Psoas muscle (tissue), 8 donors: ENCODE data around the gene PHACTR3. TPM values are rescaled to one million over a fixed set of nuclear protein-coding genes. Genes with fewer than 3 reads are reported as not detected.

Experiments
- ATAC-seq, 4 donors: fragments of 200-7000 bp; cut with Tn5 transposase; one replicate each; pipeline ENCODE4 v1.9.1; 2020; ENCODE audit warnings: moderate library complexity in 3 of 4, mild to moderate bottlenecking in 2 of 4
- DNase-seq, 2 donors: peaks; one replicate each; pipeline ENCODE4 v3.0.0-alpha.2; 2020
- H3K27ac ChIP-seq: fragments of 200-600 bp; one replicate; pipeline ENCODE4 v1.8.0; 2022
- H3K27me3 ChIP-seq, 3 donors: fragments of 200-600 bp in 1 of 3; one replicate each; pipeline versions ENCODE4 v1.6.1 to v1.8.0; 2013 to 2022; ENCODE audit warnings: low read length in 2 of 3, mild to moderate bottlenecking in 2 of 3, moderate library complexity in 1 of 3; ENCODE audit not compliant: insufficient read depth in 3 of 3
- H3K36me3 ChIP-seq, 2 donors: fragments of 200-600 bp in 1 of 2; one replicate each; pipeline versions ENCODE4 v1.6.1 to v1.8.0; 2013 to 2022; ENCODE audit warnings: low read depth in 1 of 2, mild to moderate bottlenecking in 1 of 2, moderate library complexity in 1 of 2; ENCODE audit not compliant: insufficient read depth in 1 of 2
- H3K4me1 ChIP-seq: fragments of 200-600 bp; one replicate; pipeline ENCODE4 v1.8.0; 2022
- H3K4me3 ChIP-seq: fragments of 200-600 bp; one replicate; pipeline ENCODE4 v1.8.0; 2022; ENCODE audit warnings: mild to moderate bottlenecking
- H3K9me3 ChIP-seq: fragments of 200-600 bp; one replicate; pipeline ENCODE4 v1.8.0; 2022
- CTCF ChIP-seq: fragments of 200-600 bp; IDR thresholded peaks from one replicate; pipeline ENCODE4 v1.8.0; 2022; ENCODE audit warnings: antibody characterized with exemption
- WGBS, 3 donors: extraction: QIAGEN DNeasy Blood & Tissue Kit; methylation state at CpG; one replicate each; pipeline versions ENCODE4 v1.1.6 to v1.1.7; 2013; 5-methylcytosine and 5-hydroxymethylcytosine counted together
- intact Hi-C, 2 donors: fragments of 100-400 bp; cut with DNase I; formaldehyde crosslinking; loops; one replicate each; pipeline versions ENCODE4 v1.11.0 to v1.14.2; 2022
- polyA plus RNA-seq, 3 donors: library from polyadenylated mRNA; stranded (reverse); fragments of 200-250 nt; gene quantifications; one replicate each; pipeline ENCODE4 v1.2.3, GENCODE V29; 2013
- total RNA-seq, 4 donors: library from RNA; stranded (reverse); fragmentation: NEBNext Ultra II Directional in 2 of 4; extraction: Animal tissue kit (Norgen Biotek cat#: 25700) in 2 of 4; gene quantifications; one replicate each; pipeline versions ENCODE4 v1.2.1 to v1.2.4, GENCODE V29; 2021 to 2023
- donor health status: healthy with polysubstance abuse.
- donor health status: DM: no; HTN: no; CAD: no; lungs with moderate emphysema.
- donor health status: Bipolar disorder and iron deficiency.
- donor health status: healthy.
- donor health status: DM: yes; HTN: yes; CAD: no.
- donor health status: DM: no; HTN: no; CAD: no.
- donor health status: DM: no; HTN: no; CAD: no.
- donor health status: DM: yes; HTN: yes; CAD: no.

The PHACTR3 gene
- total and polyA plus RNA-seq, 7 donors: 0.10 to 0.46 (median 0.15) TPM; not detected in 3

DNA sequence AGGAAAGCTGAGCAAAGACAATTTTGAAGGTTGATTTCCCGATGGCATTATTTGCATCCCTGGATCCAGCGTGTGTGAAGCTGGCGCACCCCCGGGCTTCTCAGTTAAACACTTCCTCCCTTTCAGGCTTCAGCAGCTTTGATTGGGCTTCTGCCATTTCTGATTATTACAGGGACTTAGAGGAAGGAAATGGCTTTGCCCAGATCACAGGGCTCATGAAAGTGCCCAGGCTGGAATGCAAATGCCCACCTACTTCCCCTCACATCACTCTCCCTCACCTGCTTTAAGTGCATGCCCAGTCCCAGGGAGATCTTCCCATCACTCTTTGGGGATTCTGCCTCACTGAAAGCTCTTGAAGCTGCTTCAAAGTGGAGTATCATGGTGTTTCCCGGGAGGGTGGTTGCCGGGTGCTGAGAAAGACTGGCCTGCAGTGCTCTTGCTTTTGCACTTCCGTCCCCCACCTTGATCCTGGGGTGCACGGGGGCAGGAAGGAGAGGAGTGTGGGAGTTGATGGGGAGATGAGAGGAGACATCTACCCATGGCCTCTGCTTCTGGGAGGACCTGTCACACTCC, 28.3 kb downstream of the PHACTR3 start:
- no peaks in the 10 kb centered on the region for H3K9me3 ChIP-seq
- H3K27me3 ChIP-seq: peaks cover 0 to 5% (median 4%) of the 10 kb centered on the region in 3 donors
- no peak for TF ChIP-seq CTCF
- ATAC-seq (no peak), DNase-seq (no peak)
- intact Hi-C loops: no loop called here
- H3K27ac ChIP-seq: no peak overlapping the region
- no peak overlapping the region for H3K4me3 ChIP-seq
- no peaks in the 10 kb centered on the region for H3K4me1 ChIP-seq
- H3K36me3 ChIP-seq: no peaks in the 10 kb centered on the region
- 79 to 83% (median 82%) methylated on average over 8 of the region's 8 CpGs for WGBS, 3 donors

GRCh38 chr20:59633656-59634251, 29.4 kb downstream of the PHACTR3 start:
- Histone ChIP-seq H3K9me3 (no peaks in the 10 kb centered on the region), H3K27me3 (peaks cover 0 to 5% (median 2%) of the 10 kb centered on the region in 3 donors), H3K36me3 (no peaks in the 10 kb centered on the region), H3K4me1 (no peaks in the 10 kb centered on the region), H3K27ac (no peak overlapping the region), H3K4me3 (no peak overlapping the region)
- 91 to 93% (median 92%) methylated on average over 6 of the region's 6 CpGs for WGBS, 3 donors
- ATAC-seq: no peak
- intact Hi-C loops: no loop called here
- DNase-seq: no peak
- no peak for TF ChIP-seq CTCF

DNA sequence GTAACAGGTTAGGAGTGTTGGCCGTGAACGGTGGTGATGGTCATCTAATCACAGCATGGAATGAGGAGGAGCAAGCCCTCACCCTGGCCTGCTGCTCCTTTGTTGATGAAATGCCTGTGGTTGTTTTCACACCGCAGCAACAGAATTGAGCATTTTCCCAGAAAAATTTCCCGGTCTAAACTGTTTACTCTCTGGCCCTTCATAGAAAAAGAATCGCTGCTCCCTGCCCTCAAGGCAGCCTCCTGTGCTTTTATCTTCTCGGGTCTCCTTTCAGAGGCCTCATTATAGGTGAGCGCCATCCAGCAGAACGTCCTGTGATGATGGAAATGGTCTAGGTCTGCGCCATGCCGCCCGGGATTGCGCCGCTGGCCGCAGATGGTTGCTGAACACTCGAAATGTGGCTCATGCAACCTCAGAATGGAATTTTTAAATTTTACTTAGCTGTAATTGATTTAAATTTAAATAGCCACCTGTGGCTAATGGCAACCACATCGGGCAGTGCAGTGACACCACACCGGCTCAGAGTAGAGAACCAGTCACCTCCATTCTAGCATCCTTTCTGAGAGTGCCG, 30.2 kb downstream of the PHACTR3 start:
- H3K4me1 ChIP-seq: no peaks in the 10 kb centered on the region
- DNase-seq (no peak), ATAC-seq (no peak)
- H3K27me3 ChIP-seq: peaks cover 0 to 5% (median 2%) of the 10 kb centered on the region in 3 donors
- no peak overlapping the region for H3K27ac ChIP-seq
- WGBS, 3 donors: 65 to 77% (median 68%) methylated on average over 18 of the region's 18 CpGs
- no peaks in the 10 kb centered on the region for H3K9me3 ChIP-seq
- H3K4me3 ChIP-seq: no peak overlapping the region
- no peaks in the 10 kb centered on the region for H3K36me3 ChIP-seq
- no peak for TF ChIP-seq CTCF
- intact Hi-C loops: no loop called here

DNA sequence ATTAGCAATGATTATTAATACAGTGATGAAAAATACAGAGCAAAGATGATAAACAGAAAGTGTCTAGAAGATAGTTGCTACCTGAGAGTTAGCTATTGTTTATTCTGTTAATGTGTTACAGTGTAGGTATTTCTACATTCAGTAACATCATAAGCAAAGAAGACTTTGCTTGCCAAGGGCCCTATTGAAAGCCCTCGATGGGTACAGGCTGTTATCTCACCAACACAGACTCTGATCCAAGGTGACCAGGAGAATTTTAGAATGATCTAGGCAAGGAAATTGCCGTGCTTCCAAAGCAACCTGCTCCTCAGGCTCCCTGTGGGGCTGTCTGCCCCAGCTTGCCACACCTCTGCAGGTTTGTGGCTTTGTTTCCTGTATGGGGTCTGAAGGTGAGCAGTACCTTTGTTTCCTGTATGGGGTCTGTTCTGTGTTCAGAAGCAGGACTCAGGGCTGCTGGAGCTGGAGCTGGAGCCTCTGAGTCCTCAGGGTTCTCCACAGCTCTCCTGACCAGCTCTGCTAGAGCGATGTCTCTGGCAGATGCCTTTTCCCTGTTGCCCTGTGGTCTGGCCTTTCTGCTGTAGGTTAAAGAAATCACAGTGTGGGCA, 32.5 kb downstream of the PHACTR3 start:
- peaks cover 0 to 5% (median 2%) of the 10 kb centered on the region in 3 donors for H3K27me3 ChIP-seq
- no peak for ATAC-seq
- TF ChIP-seq CTCF: no peak
- no peaks in the 10 kb centered on the region for H3K4me1 ChIP-seq
- intact Hi-C loops: no loop called here
- H3K4me3 ChIP-seq: no peak overlapping the region
- DNase-seq: no peak
- 59 to 67% (median 65%) methylated on average over 3 of the region's 3 CpGs for WGBS, 3 donors
- H3K9me3 ChIP-seq: no peaks in the 10 kb centered on the region
- no peak overlapping the region for H3K27ac ChIP-seq
- H3K36me3 ChIP-seq: no peaks in the 10 kb centered on the region
